GM12878 (cell line): Measurements from ENCODE around the gene USF1. TPM values are rescaled to one million over a fixed set of nuclear protein-coding genes. Genes with fewer than 3 reads are reported as not detected.
A peak's percentile ranks its signal among the peaks of the same experiment; 100 is the strongest.
"Not testable (repeated sequence)": the region's sequence is repeated elsewhere in the genome, so short reads cannot be mapped to it uniquely, and the experiment has no call there.

Experiments
- ATAC-seq: fragments of 200-7000 bp; cut with Tn5 transposase; 3 replicates; pipeline ENCODE4 v1.9.1; 2020; ENCODE audit warnings: mild to moderate bottlenecking, moderate library complexity
- BruUV-seq: library from RNA; stranded (reverse); fragments of 400-500 nt; replicated peaks from 2 replicates; lab custom pipeline; 2021; lab: Mats Ljungman, UMichigan
- CTCF ChIA-PET: fragments of 300-600 bp; sonication (Branson Sonifier 250); formaldehyde crosslinking; extraction: SDS; loops from one replicate; lab custom pipeline; 2021; ENCODE audit warnings: inconsistent platforms; lab: Yijun Ruan, JAX
- POLR2A ChIA-PET: fragments of 350-600 bp; formaldehyde crosslinking; extraction: SDS; loops from one replicate; lab custom pipeline; 2021; ENCODE audit warnings: inconsistent platforms; lab: Charles Lee
- RAD21 ChIA-PET: fragments of 300-600 bp; sonication (Branson Sonifier 250); formaldehyde crosslinking; loops from one replicate; lab custom pipeline; 2023; ENCODE audit warnings: antibody characterized with exemption; ENCODE audit not compliant: unreplicated experiment; lab: Charles Lee
- SMC1A ChIA-PET: fragments of 300-600 bp; sonication (Branson Sonifier 250); formaldehyde crosslinking; loops from one replicate; lab custom pipeline; 2023; ENCODE audit not compliant: unreplicated experiment, uncharacterized antibody; lab: Charles Lee
- DNase-seq: peaks from one replicate; pipeline ENCODE4 v3.0.0-alpha.2; 2011; ENCODE audit warnings: low read depth, low spot score
- FAIRE-seq: peaks from 3 replicates; lab custom pipeline; 2011; peaks lifted over from hg19 to GRCh38; lab: Jason Lieb, UNC
- H2AFZ ChIP-seq: 2 replicates; pipeline ENCODE4 v1.6.0; 2011; ENCODE audit warnings: low read depth, low read length, control low read depth; ENCODE audit not compliant: control insufficient read depth
- H3K27ac ChIP-seq: 2 replicates; pipeline ENCODE4 v1.5.1; 2011; ENCODE audit warnings: control low read depth; ENCODE audit not compliant: control insufficient read depth, insufficient read depth
- H3K27me3 ChIP-seq, 2 experiments: replicated peaks in 1 of 2; 2 replicates each; pipeline versions ENCODE4 v1.6.0 to v1.6.1; 2011; ENCODE audit warnings: low read length in 1 of 2; ENCODE audit not compliant: control insufficient read depth in 2 of 2, insufficient read depth in 2 of 2
- H3K36me3 ChIP-seq, 2 experiments: 2 replicates each; pipeline ENCODE4 v1.5.1; 2011; ENCODE audit warnings: low read length in 1 of 2; ENCODE audit not compliant: control insufficient read depth in 2 of 2, insufficient read depth in 2 of 2
- H3K4me1 ChIP-seq: 2 replicates; pipeline ENCODE4 v1.6.1; 2011; ENCODE audit warnings: mild to moderate bottlenecking, low read length, moderate library complexity, mixed read lengths; ENCODE audit not compliant: control insufficient read depth, insufficient read depth
- H3K4me2 ChIP-seq: 2 replicates; pipeline ENCODE4 v1.6.0; 2011; ENCODE audit warnings: control low read depth; ENCODE audit not compliant: control insufficient read depth, insufficient read depth
- H3K4me3 ChIP-seq: fragments of 200-600 bp; sonication (generic); 2 replicates; pipeline ENCODE4 v1.5.1; 2016
- H3K79me2 ChIP-seq: 2 replicates; pipeline ENCODE4 v1.6.0; 2011; ENCODE audit warnings: low read length; ENCODE audit not compliant: control insufficient read depth, insufficient read depth
- H3K9ac ChIP-seq: 2 replicates; pipeline ENCODE4 v1.8.0; 2011; ENCODE audit warnings: low read length, control low read depth, mixed read lengths; ENCODE audit not compliant: control insufficient read depth, insufficient read depth
- H3K9me3 ChIP-seq: replicated peaks from 3 replicates; pipeline ENCODE4 v1.5.1; 2011; ENCODE audit warnings: mild to moderate bottlenecking, low read length; ENCODE audit not compliant: control insufficient read depth, insufficient read depth
- H4K20me1 ChIP-seq: 2 replicates; pipeline ENCODE4 v1.6.0; 2011; ENCODE audit not compliant: control insufficient read depth, insufficient read depth
- MEF2B ChIP-seq: fragments of 450-650 bp; IDR thresholded peaks from 2 replicates; pipeline ENCODE4 v1.6.1; 2018; ENCODE audit warnings: mild to moderate bottlenecking, moderate library complexity; ENCODE audit not compliant: partially characterized antibody, poor library complexity, severe bottlenecking
- SMC3 ChIP-seq: IDR thresholded peaks from 2 replicates; pipeline ENCODE4 v1.6.1; 2011; ENCODE audit warnings: low read length, improper control_type of control experiment, borderline replicate concordance
- SP1 ChIP-seq: IDR thresholded peaks from one replicate; pipeline ENCODE4 v1.6.1; 2011; ENCODE audit warnings: low read depth, low read length
- TBL1XR1 ChIP-seq: IDR thresholded peaks from 2 replicates; pipeline ENCODE4 v1.6.1; 2012; ENCODE audit warnings: low read depth, low read length, improper control_type of control experiment
- WGBS: methylation state at CpG from one replicate; pipeline ENCODE4 v1.1.6; 2016; ENCODE audit warnings: low lambda C conversion rate; ENCODE audit not compliant: insufficient replicate concordance, insufficient coverage; ENCODE audit errors: missing lambda C conversion rate; 5-methylcytosine and 5-hydroxymethylcytosine counted together
- in situ Hi-C: fragments of 300-500 bp; cut with MboI; formaldehyde crosslinking; loops from 9 replicates; pipeline ENCODE4 v1.14.3; 2018; ENCODE audit warnings: mixed read lengths
- intact Hi-C: fragments of 100-400 bp; cut with micrococcal nuclease; formaldehyde crosslinking; loops from one replicate; pipeline ENCODE4 v1.14.2; 2022; ENCODE audit not compliant: unreplicated experiment
- polyA plus RNA-seq, 11 experiments: library from polyadenylated mRNA; depleted of rRNA in 4 of 11; unstranded in 6 of 11; stranded (reverse) in 5 of 11; fragments of >200 nt; fragmentation: Nextera tagmentation in 4 of 11; fragmentation: Illumina TruSeq in 1 of 11; extraction: Ambion mirVana in 4 of 11; extraction: Trizol in 1 of 11; gene quantifications; 1 replicate in 1 of 11; 2 replicates in 10 of 11; pipeline versions ENCODE4 v1.2.1 to v1.2.3, GENCODE V29; 2011 to 2016; ENCODE audit warnings: inconsistent platforms in 2 of 11, missing spikeins in 2 of 11, low read depth in 1 of 11
- small RNA-seq: library from RNA; depleted of rRNA; stranded (forward); fragments of <200 nt; gene quantifications from one replicate; pipeline ENCODE3, GENCODE V24; 2014
- total RNA-seq, 4 experiments: library from RNA; depleted of rRNA in 3 of 4; stranded (reverse); fragments of >200 nt in 3 of 4; fragmentation: Illumina TruSeq in 1 of 4; extraction: Trizol in 1 of 4; gene quantifications; 2 replicates each; pipeline versions ENCODE4 v1.2.1 to v1.2.3, GENCODE V29; 2013 to 2021
- TF ChIP-seq, protein P1 (sequence below): IDR thresholded peaks from 2 replicates; pipeline ENCODE4 v1.6.1; 2011; ENCODE audit warnings: low read depth, mild to moderate bottlenecking, low read length, moderate library complexity, borderline replicate concordance; ENCODE audit errors: extremely low read depth

The USF1 gene
- total and polyA plus RNA-seq, 10 of the 15 experiments (the other 5 are each of a cell fraction or from before 2014, with no cell fraction given) = 9.4 to 92.1 (median 53.5) TPM

DNA sequence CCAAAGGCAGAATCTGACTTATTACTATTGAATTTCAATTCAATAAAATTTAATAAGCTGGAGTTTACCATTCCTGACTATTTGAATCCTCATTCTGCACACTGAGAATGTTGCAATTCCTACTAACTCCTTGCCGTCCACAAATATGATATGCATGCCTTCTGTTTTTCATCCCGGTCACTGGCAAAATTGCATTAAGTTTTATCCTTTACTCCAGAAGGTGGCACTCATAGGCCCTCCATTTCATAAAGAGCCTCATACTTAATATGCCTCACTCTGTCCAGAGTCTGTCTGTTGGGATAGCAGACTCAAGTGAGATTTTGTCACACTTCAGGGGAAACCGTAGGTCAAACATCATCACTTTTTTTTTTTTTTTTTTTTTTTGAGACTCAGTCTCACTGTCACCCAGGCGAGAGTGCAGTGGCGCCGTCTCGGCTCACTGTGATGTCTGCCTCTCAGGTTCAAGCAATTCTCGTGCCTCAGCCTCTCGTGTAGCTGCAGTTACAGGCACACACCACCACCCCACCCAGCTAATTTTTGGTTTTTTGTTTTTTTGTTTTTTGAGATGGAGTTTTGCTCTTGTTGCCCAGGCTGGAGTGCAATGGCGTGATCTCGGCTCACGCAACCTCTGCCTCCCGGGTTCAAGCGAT is 52.1 kb downstream of the USF1 start (continued):
- no peak for TF ChIP-seq MEF2B
- TF ChIP-seq TBL1XR1 = no peak
- TF ChIP-seq, protein P1, sequence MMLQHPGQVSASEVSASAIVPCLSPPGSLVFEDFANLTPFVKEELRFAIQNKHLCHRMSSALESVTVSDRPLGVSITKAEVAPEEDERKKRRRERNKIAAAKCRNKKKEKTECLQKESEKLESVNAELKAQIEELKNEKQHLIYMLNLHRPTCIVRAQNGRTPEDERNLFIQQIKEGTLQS = no peak
- TF ChIP-seq SP1 = no peak
- peak; percentile 27; the same call in 1 of the 2 replicates for TF ChIP-seq SMC3

GRCh38 chr1:160992036-160992435 is 53.7 kb downstream of the USF1 start:
- H3K27ac ChIP-seq, H3K36me3 ChIP-seq, FAIRE-seq, H3K79me2 ChIP-seq, H3K9me3 ChIP-seq, BruUV-seq, H3K4me2 ChIP-seq, in situ Hi-C loops, H4K20me1 ChIP-seq, H3K4me1 ChIP-seq, H3K4me3 ChIP-seq, DNase-seq, H3K9ac ChIP-seq, ATAC-seq, H2AFZ ChIP-seq, H3K27me3 ChIP-seq: not testable (repeated sequence)
- SMC1A ChIA-PET = interaction anchor here (1.2 to 1.7 kb wide), 5 partner anchors 38 to 106 kb away, joined by 3 to 4 read pairs (median 3); partner anchors contain the start of genes ITLN2 and KLHDC9
- CTCF ChIA-PET = interaction anchor here (1.2 to 9.7 kb wide), 8 partner anchors 17 to 268 kb away, joined by 3 to 147 read pairs (median 32); partner anchors contain the start of genes ITLN2 and KLHDC9
- RAD21 ChIA-PET = interaction anchor here (0.7 to 3.3 kb wide), 3 partner anchors 51 to 310 kb away, joined by 3 to 13 read pairs (median 3); no protein-coding TSS in a partner anchor
- intact Hi-C loops = loop anchor here (2.0 to 5.0 kb wide), 2 partner anchors 50 to 77 kb away; partner anchors contain the start of gene ARHGAP30
- POLR2A ChIA-PET = interaction anchor here (0.6 kb wide), 2 partner anchors 28 to 239 kb away, joined by 3 read pairs; no protein-coding TSS in a partner anchor
- WGBS = 77% methylated on average over 4 of the region's 4 CpGs

Small RNA genes lying within 50 kb of the gene (small RNA-seq; reads per million reads assigned to genes)
- not detected for gene AL591806.2

Other genes with a start within 250 kb of the USF1 start
Only the 7 nearest of the 23 such genes appear.
- gene F11R, start 24.8 kb downstream of the USF1 start, total RNA-seq (2014; rRNA removed) = 23.7 and 33.2 TPM in 2 replicates
- gene F11R, start 24.8 kb downstream of the USF1 start, total RNA-seq (2014; rRNA removed; fragmentation: Illumina TruSeq; extraction: Trizol) = 29.5 and 31.9 TPM in 2 replicates
- gene F11R, start 24.8 kb downstream of the USF1 start, total RNA-seq (2021) = 29.8 and 33.2 TPM in 2 replicates
- gene F11R, start 24.8 kb downstream of the USF1 start, polyA plus RNA-seq (2011; rRNA removed) = 51.8 and 80.9 TPM in 2 replicates
- gene F11R, start 24.8 kb downstream of the USF1 start, polyA plus RNA-seq (2014; fragmentation: Illumina TruSeq; extraction: Trizol) = 54.5 and 71.7 TPM in 2 replicates
- 10 to 100 TPM; 15.3 TPM for gene F11R, start 24.8 kb downstream of the USF1 start, polyA plus RNA-seq (2014; fragmentation: Nextera tagmentation; extraction: Ambion mirVana)
- gene F11R, start 24.8 kb downstream of the USF1 start, polyA plus RNA-seq (2014; rRNA removed) = 21.0 and 23.4 TPM in 2 replicates
- 10 to 100 TPM; 21.3 to 24.9 TPM for gene F11R, start 24.8 kb downstream of the USF1 start, polyA plus RNA-seq (2016; fragmentation: Nextera tagmentation; extraction: Ambion mirVana)
- gene TSTD1, start 7.0 kb downstream of the USF1 start, total RNA-seq (2014; rRNA removed) = 72.2 and 72.7 TPM in 2 replicates
- gene TSTD1, start 7.0 kb downstream of the USF1 start, total RNA-seq (2014; rRNA removed; fragmentation: Illumina TruSeq; extraction: Trizol) = 37.6 and 38.4 TPM in 2 replicates
- 43.2 and 49.0 TPM in 2 replicates for gene TSTD1, start 7.0 kb downstream of the USF1 start, total RNA-seq (2021)
- gene TSTD1, start 7.0 kb downstream of the USF1 start, polyA plus RNA-seq (2011; rRNA removed) = 65.8 and 82.6 TPM in 2 replicates
- gene TSTD1, start 7.0 kb downstream of the USF1 start, polyA plus RNA-seq (2014; fragmentation: Illumina TruSeq; extraction: Trizol) = 14.5 and 33.3 TPM in 2 replicates
- gene TSTD1, start 7.0 kb downstream of the USF1 start, polyA plus RNA-seq (2014; fragmentation: Nextera tagmentation; extraction: Ambion mirVana) = 100 to 1,000 TPM; 102 to 145 TPM
- 96.1 and 99.1 TPM in 2 replicates for gene TSTD1, start 7.0 kb downstream of the USF1 start, polyA plus RNA-seq (2014; rRNA removed)
- 100 to 1,000 TPM; 100 to 118 TPM for gene TSTD1, start 7.0 kb downstream of the USF1 start, polyA plus RNA-seq (2016; fragmentation: Nextera tagmentation; extraction: Ambion mirVana)
- 64.8 and 72.0 TPM in 2 replicates for gene ARHGAP30, start 23.9 kb upstream of the USF1 start, total RNA-seq (2014; rRNA removed)
- 78.5 and 78.9 TPM in 2 replicates for gene ARHGAP30, start 23.9 kb upstream of the USF1 start, total RNA-seq (2014; rRNA removed; fragmentation: Illumina TruSeq; extraction: Trizol)
- 136 and 143 TPM in 2 replicates for gene ARHGAP30, start 23.9 kb upstream of the USF1 start, total RNA-seq (2021)
- 68.3 and 90.2 TPM in 2 replicates for gene ARHGAP30, start 23.9 kb upstream of the USF1 start, polyA plus RNA-seq (2011; rRNA removed)
- gene ARHGAP30, start 23.9 kb upstream of the USF1 start, polyA plus RNA-seq (2014; fragmentation: Illumina TruSeq; extraction: Trizol) = 74.3 and 94.1 TPM in 2 replicates
- gene ARHGAP30, start 23.9 kb upstream of the USF1 start, polyA plus RNA-seq (2014; fragmentation: Nextera tagmentation; extraction: Ambion mirVana) = 10 to 100 TPM; 12.9 to 20.9 TPM
- gene ARHGAP30, start 23.9 kb upstream of the USF1 start, polyA plus RNA-seq (2014; rRNA removed) = 81.9 and 86.9 TPM in 2 replicates
- 10 to 100 TPM; 64.1 to 74.0 TPM for gene ARHGAP30, start 23.9 kb upstream of the USF1 start, polyA plus RNA-seq (2016; fragmentation: Nextera tagmentation; extraction: Ambion mirVana)
- 2.5 and 2.8 TPM in 2 replicates for gene NECTIN4, start 43.6 kb upstream of the USF1 start, total RNA-seq (2014; rRNA removed)
- 3.1 and 3.3 TPM in 2 replicates for gene NECTIN4, start 43.6 kb upstream of the USF1 start, total RNA-seq (2014; rRNA removed; fragmentation: Illumina TruSeq; extraction: Trizol)
- gene NECTIN4, start 43.6 kb upstream of the USF1 start, total RNA-seq (2021) = 4.0 and 5.6 TPM in 2 replicates
- 7.5 and 8.7 TPM in 2 replicates for gene NECTIN4, start 43.6 kb upstream of the USF1 start, polyA plus RNA-seq (2011; rRNA removed)
- 2.6 and 4.5 TPM in 2 replicates for gene NECTIN4, start 43.6 kb upstream of the USF1 start, polyA plus RNA-seq (2014; fragmentation: Illumina TruSeq; extraction: Trizol)
- gene NECTIN4, start 43.6 kb upstream of the USF1 start, polyA plus RNA-seq (2014; fragmentation: Nextera tagmentation; extraction: Ambion mirVana) = 1 to 10 TPM; 3.2 to 3.5 TPM
- gene NECTIN4, start 43.6 kb upstream of the USF1 start, polyA plus RNA-seq (2014; rRNA removed) = 3.4 TPM in 2 replicates
- 1 to 10 TPM; 6.9 to 8.3 TPM for gene NECTIN4, start 43.6 kb upstream of the USF1 start, polyA plus RNA-seq (2016; fragmentation: Nextera tagmentation; extraction: Ambion mirVana)
- 2.2 and 2.5 TPM in 2 replicates for gene KLHDC9, start 52.4 kb upstream of the USF1 start, total RNA-seq (2014; rRNA removed)
- 1.2 and 2.1 TPM in 2 replicates for gene KLHDC9, start 52.4 kb upstream of the USF1 start, total RNA-seq (2014; rRNA removed; fragmentation: Illumina TruSeq; extraction: Trizol)
- gene KLHDC9, start 52.4 kb upstream of the USF1 start, total RNA-seq (2021) = 2.7 and 3.3 TPM in 2 replicates
- gene KLHDC9, start 52.4 kb upstream of the USF1 start, polyA plus RNA-seq (2011; rRNA removed) = 3.4 and 3.9 TPM in 2 replicates
- 0.52 and 1.3 TPM in 2 replicates for gene KLHDC9, start 52.4 kb upstream of the USF1 start, polyA plus RNA-seq (2014; fragmentation: Illumina TruSeq; extraction: Trizol)
- gene KLHDC9, start 52.4 kb upstream of the USF1 start, polyA plus RNA-seq (2014; fragmentation: Nextera tagmentation; extraction: Ambion mirVana) = 1 to 10 TPM in 1 of 2 experiments, under 1 TPM in 1; 0.66 to 1.3 TPM
- gene KLHDC9, start 52.4 kb upstream of the USF1 start, polyA plus RNA-seq (2014; rRNA removed) = 2.8 and 3.8 TPM in 2 replicates
- 1 to 10 TPM; 3.1 to 4.9 TPM for gene KLHDC9, start 52.4 kb upstream of the USF1 start, polyA plus RNA-seq (2016; fragmentation: Nextera tagmentation; extraction: Ambion mirVana)
- gene PFDN2, start 72.1 kb upstream of the USF1 start, total RNA-seq (2014; rRNA removed) = 52.1 and 52.3 TPM in 2 replicates
- gene PFDN2, start 72.1 kb upstream of the USF1 start, total RNA-seq (2014; rRNA removed; fragmentation: Illumina TruSeq; extraction: Trizol) = 44.0 and 54.3 TPM in 2 replicates
- 76.8 and 81.8 TPM in 2 replicates for gene PFDN2, start 72.1 kb upstream of the USF1 start, total RNA-seq (2021)
- gene PFDN2, start 72.1 kb upstream of the USF1 start, polyA plus RNA-seq (2011; rRNA removed) = 111 and 127 TPM in 2 replicates
- gene PFDN2, start 72.1 kb upstream of the USF1 start, polyA plus RNA-seq (2014; fragmentation: Illumina TruSeq; extraction: Trizol) = 63.2 and 84.1 TPM in 2 replicates
- gene PFDN2, start 72.1 kb upstream of the USF1 start, polyA plus RNA-seq (2014; fragmentation: Nextera tagmentation; extraction: Ambion mirVana) = 10 to 100 TPM; 30.0 to 59.6 TPM
- 102 and 117 TPM in 2 replicates for gene PFDN2, start 72.1 kb upstream of the USF1 start, polyA plus RNA-seq (2014; rRNA removed)
- gene PFDN2, start 72.1 kb upstream of the USF1 start, polyA plus RNA-seq (2016; fragmentation: Nextera tagmentation; extraction: Ambion mirVana) = 100 to 1,000 TPM; 136 to 141 TPM
- gene NIT1, start 72.1 kb upstream of the USF1 start, total RNA-seq (2014; rRNA removed) = 27.9 and 33.0 TPM in 2 replicates
- 24.0 and 25.0 TPM in 2 replicates for gene NIT1, start 72.1 kb upstream of the USF1 start, total RNA-seq (2014; rRNA removed; fragmentation: Illumina TruSeq; extraction: Trizol)
- 27.4 and 28.8 TPM in 2 replicates for gene NIT1, start 72.1 kb upstream of the USF1 start, total RNA-seq (2021)
- gene NIT1, start 72.1 kb upstream of the USF1 start, polyA plus RNA-seq (2011; rRNA removed) = 10.5 and 19.2 TPM in 2 replicates
- gene NIT1, start 72.1 kb upstream of the USF1 start, polyA plus RNA-seq (2014; fragmentation: Illumina TruSeq; extraction: Trizol) = 20.8 and 27.2 TPM in 2 replicates
- gene NIT1, start 72.1 kb upstream of the USF1 start, polyA plus RNA-seq (2014; fragmentation: Nextera tagmentation; extraction: Ambion mirVana) = 10 to 100 TPM; 43.1 to 54.4 TPM
- gene NIT1, start 72.1 kb upstream of the USF1 start, polyA plus RNA-seq (2014; rRNA removed) = 27.3 and 27.4 TPM in 2 replicates
- gene NIT1, start 72.1 kb upstream of the USF1 start, polyA plus RNA-seq (2016; fragmentation: Nextera tagmentation; extraction: Ambion mirVana) = 10 to 100 TPM; 35.3 to 40.4 TPM